ENCODE data around the gene CLDN10. TPM values are rescaled to one million over a fixed set of nuclear protein-coding genes. Genes with fewer than 3 reads are reported as not detected.

Gene CLDN10
- total RNA-seq, 2 donors from 2014 or later, result not detected

DNA sequence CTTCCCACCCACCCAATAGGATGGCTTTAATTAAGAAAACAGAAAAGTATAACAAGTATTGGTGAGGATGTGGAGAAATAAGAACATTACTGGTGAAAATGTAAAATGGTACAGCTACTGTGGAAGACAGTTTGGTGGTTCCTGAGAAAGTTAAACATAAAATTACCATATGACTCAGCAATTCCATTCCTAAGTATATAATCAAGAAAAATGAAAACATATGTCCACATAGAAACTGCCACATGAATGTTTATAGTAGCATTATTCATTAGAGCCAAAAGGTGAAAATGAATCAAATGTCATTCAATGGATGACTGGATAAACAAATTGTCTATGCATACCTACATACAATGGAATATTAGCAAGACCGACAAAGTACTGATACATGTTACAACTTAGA is 75.1 kb downstream of the CLDN10 start:
- Mint-ChIP-seq H3K27ac (no peak overlapping the region), H3K4me1 (no peaks in the 10 kb centered on the region), H3K36me3 (ENCODE audit: low read depth) (no peaks in the 10 kb centered on the region), H3K9me3 (no peaks in the 10 kb centered on the region), H3K4me3 (no peak overlapping the region), H3K27me3 (peaks cover 25% of the 10 kb centered on the region)
- no peak for ATAC-seq (replicated peaks)

DNA sequence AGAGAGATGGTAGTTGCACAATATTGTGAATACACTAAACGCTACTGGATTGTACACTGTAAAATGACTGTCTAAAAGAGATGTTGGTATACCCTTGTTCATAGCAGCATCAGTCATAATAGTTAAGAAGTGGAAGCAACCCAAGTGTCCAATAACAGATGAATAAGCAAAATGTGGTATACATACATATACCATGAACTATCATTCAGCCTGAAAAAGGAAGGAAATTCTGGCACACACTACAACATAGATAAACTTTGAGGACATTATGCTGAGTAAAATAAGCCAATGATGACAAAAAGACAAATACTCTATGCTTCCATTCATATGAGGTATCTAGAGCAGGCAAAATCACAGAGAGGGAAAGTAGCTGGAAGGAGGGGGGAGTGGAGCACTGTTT is 76.0 kb downstream of the CLDN10 start:
- no peaks in the 10 kb centered on the region for H3K4me1 Mint-ChIP-seq
- no peaks in the 10 kb centered on the region for H3K36me3 Mint-ChIP-seq (ENCODE audit: low read depth)
- H3K27me3 Mint-ChIP-seq, result peaks cover 26% of the 10 kb centered on the region
- no peaks in the 10 kb centered on the region for H3K9me3 Mint-ChIP-seq
- H3K4me3 Mint-ChIP-seq, result no peak overlapping the region
- no peak overlapping the region for H3K27ac Mint-ChIP-seq
- no peak for ATAC-seq (replicated peaks)

- H3K9me3 Mint-ChIP-seq, result no peaks in the 10 kb centered on the region
- peaks cover 2% of the 10 kb centered on the region for H3K4me1 Mint-ChIP-seq
- no peak for ATAC-seq (replicated peaks)
- peaks cover 28% of the 10 kb centered on the region for H3K27me3 Mint-ChIP-seq
- H3K36me3 Mint-ChIP-seq (ENCODE audit: low read depth), result no peaks in the 10 kb centered on the region
- no peak overlapping the region for H3K27ac Mint-ChIP-seq
- no peak overlapping the region for H3K4me3 Mint-ChIP-seq
Measured at GRCh38 chr13:95629071-95629470, 76.6 kb downstream of the CLDN10 start.

Other genes starting within 250 kb of the CLDN10 start
- gene DZIP1, start 92.0 kb downstream of the CLDN10 start, total RNA-seq, result not detected
- 10 to 100 TPM; 14.4 to 19.6 TPM for gene DNAJC3, start 124.4 kb downstream of the CLDN10 start, total RNA-seq

Measured in activated T-helper 17 cell treated with anti-CD3 and anti-CD28 coated beads, Interleukin-2, amount 50 U/mL, for 72 hours (primary cell).